ENCODE measurements around the gene TMEM263. TPM values are rescaled to one million over a fixed set of nuclear protein-coding genes. Genes with fewer than 3 reads are reported as not detected.

The TMEM263 gene
- total RNA-seq, 3 donors from 2014 or later (not counting 1 experiment from before 2014, with no cell fraction given), result 24.1 to 37.5 (median 34.4) TPM

- Histone ChIP-seq H3K27ac (ENCODE audit: low read length) (no peak overlapping the region), H3K4me3 (ENCODE audit: low read length) (no peak overlapping the region), H3K27me3 (ENCODE audit: control insufficient read depth, insufficient read depth, low read length) (no peaks in the 10 kb centered on the region), H3K36me3 (ENCODE audit: control insufficient read depth, insufficient read depth, low read length) (no peaks in the 10 kb centered on the region), H3K4me1 (ENCODE audit: control insufficient read depth, insufficient read depth, low read length) (no peaks in the 10 kb centered on the region), H3K9me3 (ENCODE audit: control insufficient read depth, insufficient read depth, low read length) (no peaks in the 10 kb centered on the region)
- no peak for TF ChIP-seq CTCF (IDR thresholded peaks at IDR 0.05)
- no peaks in the 10 kb centered on the region for H3K4me1 Mint-ChIP-seq
- no peak overlapping the region for H3K27ac Mint-ChIP-seq
- intact Hi-C loops (cut with micrococcal nuclease), result no loop called here
- 90% methylated on average over 3 of the region's 4 CpGs for WGBS (ENCODE audit: insufficient coverage)
- DNase-seq (no peak), ATAC-seq (no peak)
- H3K9me3 Mint-ChIP-seq, result no peaks in the 10 kb centered on the region
- H3K27me3 Mint-ChIP-seq (ENCODE audit: low read depth in 2 of 2), result no peaks in the 10 kb centered on the region
- no peaks in the 10 kb centered on the region for H3K36me3 Mint-ChIP-seq
- H3K4me3 Mint-ChIP-seq, result no peak overlapping the region
Observed at GRCh38 chr12:107007411-107007810, 51.7 kb downstream of the TMEM263 start.

- H3K36me3 ChIP-seq (ENCODE audit: control insufficient read depth, insufficient read depth, low read length), result no peaks in the 10 kb centered on the region
- Mint-ChIP-seq H3K4me3 (no peak overlapping the region), H3K27ac (peak overlapping the region in 1 of 2 donors; percentile 12), H3K27me3 (ENCODE audit: low read depth in 2 of 2) (no peaks in the 10 kb centered on the region), H3K9me3 (no peaks in the 10 kb centered on the region), H3K36me3 (no peaks in the 10 kb centered on the region), H3K4me1 (no peaks in the 10 kb centered on the region)
- no peaks in the 10 kb centered on the region for H3K27me3 ChIP-seq (ENCODE audit: control insufficient read depth, insufficient read depth, low read length)
- TF ChIP-seq CTCF (IDR thresholded peaks at IDR 0.05), result no peak
- intact Hi-C loops (cut with micrococcal nuclease), result loop anchor here (5.0 kb wide), 1 partner anchor 81 kb away; the partner anchor contains the start of gene CRY1
- no peaks in the 10 kb centered on the region for H3K9me3 ChIP-seq (ENCODE audit: control insufficient read depth, insufficient read depth, low read length)
- ATAC-seq (no peak), DNase-seq (no peak)
- no peaks in the 10 kb centered on the region for H3K4me1 ChIP-seq (ENCODE audit: control insufficient read depth, insufficient read depth, low read length)
- H3K4me3 ChIP-seq (ENCODE audit: low read length), result no peak overlapping the region
- H3K27ac ChIP-seq (ENCODE audit: low read length), result no peak overlapping the region
- 89% methylated on average over 1 of the region's 2 CpGs for WGBS (ENCODE audit: insufficient coverage)
Observed at GRCh38 chr12:107011519-107011918, 55.8 kb downstream of the TMEM263 start.

GRCh38 chr12:107012736-107013425 lies 57.2 kb downstream of the TMEM263 start:
- intact Hi-C loops (cut with micrococcal nuclease), result loop anchor here (5.0 kb wide), 1 partner anchor 79 kb away; the partner anchor contains the start of gene CRY1
- Mint-ChIP-seq H3K4me1 (no peaks in the 10 kb centered on the region), H3K4me3 (no peak overlapping the region), H3K9me3 (no peaks in the 10 kb centered on the region), H3K36me3 (no peaks in the 10 kb centered on the region), H3K27ac (no peak overlapping the region), H3K27me3 (ENCODE audit: low read depth in 2 of 2) (no peaks in the 10 kb centered on the region)
- Histone ChIP-seq H3K4me3 (ENCODE audit: low read length) (no peak overlapping the region), H3K27ac (ENCODE audit: low read length) (no peak overlapping the region), H3K9me3 (ENCODE audit: control insufficient read depth, insufficient read depth, low read length) (no peaks in the 10 kb centered on the region), H3K27me3 (ENCODE audit: control insufficient read depth, insufficient read depth, low read length) (no peaks in the 10 kb centered on the region), H3K4me1 (ENCODE audit: control insufficient read depth, insufficient read depth, low read length) (no peaks in the 10 kb centered on the region), H3K36me3 (ENCODE audit: control insufficient read depth, insufficient read depth, low read length) (no peaks in the 10 kb centered on the region)
- DNase-seq (no peak), ATAC-seq (no peak)
- TF ChIP-seq CTCF (IDR thresholded peaks at IDR 0.05), result no peak
- WGBS (ENCODE audit: insufficient coverage), result 93% methylated on average over 1 of the region's 1 CpG

Measured in natural killer cell (primary cell).